HG03095 (cell line): Measurements from ENCODE around the gene RHBDL1.

Experiments used
- ATAC-seq: cut with Tn5 transposase; IDR thresholded peaks from one replicate; pipeline ENCODE4 v1.9.1; 2021; ENCODE audit warnings: moderate library complexity; ENCODE audit not compliant: unreplicated experiment

Gene RHBDL1

DNA sequence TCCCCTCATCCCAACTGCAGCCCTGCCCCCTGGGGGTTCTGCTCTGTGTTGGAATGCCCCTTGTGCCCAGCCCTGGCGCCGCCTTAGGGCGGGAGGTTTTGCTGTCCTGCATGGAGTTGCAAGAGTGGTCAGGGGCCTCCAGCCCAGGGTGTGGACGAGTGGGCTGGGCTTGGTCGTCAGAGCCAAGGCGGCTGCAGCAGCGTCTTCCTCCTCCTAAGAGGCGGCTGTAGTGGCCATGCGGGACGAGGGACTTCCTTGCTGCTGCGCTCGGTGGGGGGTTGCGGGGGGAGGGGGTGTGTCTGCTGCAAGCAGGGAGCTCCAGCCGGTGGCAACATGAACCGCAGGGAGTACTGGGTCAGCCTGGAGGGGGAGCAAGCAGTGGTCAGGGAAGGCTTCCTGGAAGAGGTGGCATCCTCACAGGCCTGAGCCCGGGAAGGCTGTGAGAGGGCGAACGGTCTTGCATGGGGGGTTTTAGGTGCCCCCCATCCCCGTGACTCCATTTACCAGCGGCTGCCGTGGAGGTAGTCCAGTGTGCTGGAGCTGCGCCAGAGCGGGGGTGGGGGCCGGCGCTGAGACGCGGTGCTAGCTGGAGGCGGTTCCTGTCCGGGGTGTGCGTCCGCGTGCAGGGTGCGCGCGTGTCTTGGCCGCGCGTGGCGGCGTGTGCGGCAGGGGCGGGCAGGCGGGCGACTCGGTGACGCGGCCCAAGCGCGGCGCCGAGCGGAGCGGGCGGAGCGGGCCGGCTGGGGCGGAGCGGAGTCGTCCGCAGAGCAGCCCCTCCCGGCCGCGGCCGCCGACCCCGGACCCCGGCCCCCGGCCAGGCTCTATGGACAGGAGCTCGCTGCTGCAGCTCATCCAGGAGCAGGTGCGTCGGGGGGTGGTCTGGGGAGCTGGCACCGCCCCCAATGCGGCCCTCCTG is at the start of gene RHBDL1:
Gene RHBDL1, plus strand, starts transcription at position 704 of the 916 bp plus-strand sequence. Its CDS starts 120 bp downstream, at position 824.
- ATAC-seq = no peak

DNA sequence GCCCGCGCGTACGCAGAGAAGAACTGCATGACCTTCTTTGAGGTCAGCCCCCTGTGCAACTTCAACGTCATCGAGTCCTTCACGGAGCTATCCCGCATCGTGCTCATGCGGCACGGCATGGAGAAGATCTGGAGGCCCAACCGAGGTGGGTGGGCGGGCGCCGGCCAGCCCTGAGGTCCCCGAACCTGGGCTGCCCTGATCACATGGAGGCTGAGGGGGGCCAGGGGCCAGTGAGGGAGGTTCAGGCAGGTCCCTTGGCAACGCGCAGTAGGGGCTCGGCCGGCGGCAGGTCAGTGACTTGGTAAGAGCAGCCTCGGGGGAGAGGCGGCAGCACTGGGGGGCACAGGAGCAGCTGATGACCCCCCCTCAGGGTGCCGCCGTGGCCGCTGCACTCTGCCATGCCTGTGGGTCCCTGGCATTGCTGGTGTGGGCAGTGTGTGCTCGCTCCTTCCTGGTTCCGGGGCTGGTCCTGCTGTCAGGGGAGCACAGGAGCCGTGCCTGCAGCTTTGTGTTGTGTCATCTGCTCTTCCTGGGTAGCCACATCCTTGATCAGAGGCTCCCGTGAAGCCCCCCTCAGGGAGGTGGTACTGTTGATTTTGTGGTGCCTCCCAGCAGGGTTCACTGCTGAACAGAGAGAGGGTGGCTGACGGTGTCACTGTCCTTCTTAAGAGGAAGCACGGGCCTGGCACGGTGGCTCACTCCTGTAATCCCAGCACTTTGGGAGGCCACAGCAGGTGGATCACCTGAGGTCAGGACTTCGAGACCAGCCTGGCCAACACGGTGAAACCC is 49.3 kb upstream of the RHBDL1 start:
- no peak for ATAC-seq

- ATAC-seq = no peak
Measured at GRCh38 chr16:626787-627453, 48.6 kb upstream of the RHBDL1 start.

DNA sequence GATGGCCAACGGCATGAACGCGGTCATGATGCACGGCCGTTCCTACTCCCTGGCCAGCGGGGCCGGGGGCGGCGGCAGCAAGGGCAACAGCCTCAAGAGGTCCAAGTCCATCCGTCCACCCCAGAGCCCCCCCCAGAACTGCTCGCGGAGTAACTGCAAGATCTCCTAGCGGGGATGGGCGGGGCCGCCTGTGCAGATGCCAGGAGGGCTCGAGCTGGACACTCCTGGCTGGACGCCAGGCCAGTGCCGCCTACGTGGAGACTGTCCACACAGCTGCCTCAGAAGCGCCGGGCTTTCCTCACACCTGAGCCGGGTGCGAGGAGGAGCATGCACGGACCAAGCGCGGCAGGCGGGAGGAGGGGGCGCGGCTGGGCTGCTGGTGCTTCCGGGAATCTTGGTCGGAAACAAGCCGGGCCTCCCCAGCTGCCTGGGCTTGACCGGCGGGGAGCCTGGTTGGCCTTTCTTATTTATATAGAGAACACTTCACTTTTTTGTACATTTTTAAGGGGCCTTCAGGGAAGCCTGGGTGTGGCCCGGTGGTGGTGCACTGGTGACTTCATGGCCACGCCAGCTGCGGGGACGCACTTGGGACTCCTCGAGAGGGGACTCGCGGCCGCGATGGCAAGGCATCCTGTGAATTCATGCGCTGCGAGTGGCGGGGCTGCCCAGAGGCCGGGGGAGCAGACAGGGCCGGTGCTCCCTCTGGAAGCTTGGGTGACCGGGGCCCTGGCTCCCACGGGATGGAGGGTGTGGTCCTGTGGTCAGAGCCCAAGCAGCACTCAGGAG is 47.8 kb upstream of the RHBDL1 start:
- ATAC-seq = no peak

DNA sequence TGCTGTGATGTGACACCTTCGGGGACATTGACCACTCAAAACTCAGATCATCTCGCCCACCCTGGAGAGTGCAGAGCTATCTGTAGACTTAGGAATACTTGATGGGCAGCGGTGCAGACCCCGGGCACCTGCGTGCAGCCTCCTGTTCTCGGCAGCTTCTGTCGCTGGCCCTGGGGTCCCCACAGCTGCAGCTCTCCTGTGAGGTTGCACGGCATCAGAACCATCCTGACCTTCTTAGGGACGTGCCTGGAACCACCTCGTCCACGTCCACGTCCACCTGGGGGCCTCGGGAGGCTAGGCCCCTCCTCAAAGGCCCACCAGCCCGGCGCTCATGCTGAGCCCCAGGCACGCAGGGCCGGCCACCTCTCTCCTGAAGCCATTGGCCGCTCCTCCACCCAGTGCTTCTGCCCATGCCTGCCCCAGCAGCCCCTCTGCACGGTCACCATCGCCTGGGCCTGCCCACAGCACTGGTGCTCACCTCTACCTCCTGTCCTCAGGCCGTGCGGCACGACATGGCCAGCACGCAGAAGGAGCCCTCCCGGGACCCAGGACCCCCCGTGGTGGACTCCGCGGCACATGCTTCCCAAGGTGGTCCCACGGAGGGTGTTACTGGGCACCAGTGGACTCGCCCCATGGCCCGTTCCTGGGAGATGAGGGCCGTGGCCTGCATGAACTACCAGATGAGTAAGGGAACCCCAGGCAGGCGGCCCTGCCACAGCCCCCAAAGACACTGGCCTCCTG is 47.0 kb upstream of the RHBDL1 start:
- ATAC-seq = no peak

DNA sequence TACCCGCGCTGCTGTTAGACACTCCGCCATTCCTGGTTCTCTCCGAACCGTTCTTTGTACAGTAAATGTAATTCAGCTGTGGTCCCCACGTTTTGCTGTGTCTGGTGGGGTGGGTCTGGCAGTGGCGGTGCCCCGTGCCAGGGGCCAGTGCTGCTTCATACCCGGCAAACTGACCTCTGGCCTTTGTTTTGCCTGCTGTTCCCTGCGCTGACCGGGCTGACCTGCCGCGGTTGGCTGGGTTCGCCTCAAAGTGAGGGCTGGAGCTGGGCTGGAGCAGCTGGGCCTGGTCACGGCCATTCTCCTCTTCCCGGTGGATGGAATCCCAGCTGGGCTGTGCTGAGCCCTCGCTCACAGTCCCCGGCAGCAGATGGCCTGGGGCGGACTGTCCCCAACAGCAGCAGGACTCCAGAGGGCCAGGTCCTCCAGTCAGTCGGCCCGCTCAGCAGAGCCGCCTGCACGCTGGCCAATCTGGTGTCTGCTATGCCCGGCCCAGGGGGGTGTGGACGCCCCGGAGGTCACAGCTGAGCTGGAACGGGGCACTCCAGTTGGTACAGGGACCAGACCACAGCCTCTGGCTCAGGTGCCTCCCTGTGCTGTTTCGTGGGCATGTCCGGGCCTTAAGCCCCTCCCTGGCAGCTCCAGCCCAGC is 46.2 kb upstream of the RHBDL1 start:
- ATAC-seq = no peak

GRCh38 chr16:629833-630248 is 45.6 kb upstream of the RHBDL1 start:
- no peak for ATAC-seq

- no peak for ATAC-seq
Measured at GRCh38 chr16:630249-630814, 45.1 kb upstream of the RHBDL1 start.

GRCh38 chr16:630815-631405 is 44.6 kb upstream of the RHBDL1 start, which contains the start of gene WFIKKN1:
WFIKKN1 (plus strand) TSS chr16:630985; CDS start chr16:631254, 269 bp downstream.
- ATAC-seq = no peak

DNA sequence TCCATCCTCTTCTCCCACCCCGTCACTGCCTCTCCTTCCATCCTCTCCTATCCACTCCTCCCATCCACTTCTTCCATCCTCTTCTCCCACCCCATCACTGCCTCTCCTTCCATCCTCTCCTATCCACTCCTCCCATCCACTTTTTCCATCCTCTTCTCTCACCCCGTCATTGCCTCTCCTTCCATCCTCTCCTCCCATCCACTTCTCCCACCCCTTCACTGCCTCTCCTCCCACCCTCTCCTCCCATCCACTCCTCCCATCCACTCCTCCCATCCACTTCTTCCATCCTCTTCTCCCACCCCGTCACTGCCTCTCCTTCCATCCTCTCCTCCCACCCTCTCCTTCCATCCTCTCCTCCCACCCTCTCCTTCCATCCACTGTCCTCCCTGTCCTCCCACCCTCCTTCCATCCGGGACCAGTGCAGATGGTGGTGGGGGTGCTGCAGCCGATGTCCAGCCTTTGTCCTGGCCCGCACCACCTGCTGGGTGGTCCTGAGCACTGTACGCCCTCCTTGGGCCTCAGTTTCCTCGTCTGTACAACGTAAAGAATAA is 43.6 kb upstream of the RHBDL1 start:
- ATAC-seq = no peak

- ATAC-seq = no peak
Measured at GRCh38 chr16:632486-633335, 42.8 kb upstream of the RHBDL1 start.

DNA sequence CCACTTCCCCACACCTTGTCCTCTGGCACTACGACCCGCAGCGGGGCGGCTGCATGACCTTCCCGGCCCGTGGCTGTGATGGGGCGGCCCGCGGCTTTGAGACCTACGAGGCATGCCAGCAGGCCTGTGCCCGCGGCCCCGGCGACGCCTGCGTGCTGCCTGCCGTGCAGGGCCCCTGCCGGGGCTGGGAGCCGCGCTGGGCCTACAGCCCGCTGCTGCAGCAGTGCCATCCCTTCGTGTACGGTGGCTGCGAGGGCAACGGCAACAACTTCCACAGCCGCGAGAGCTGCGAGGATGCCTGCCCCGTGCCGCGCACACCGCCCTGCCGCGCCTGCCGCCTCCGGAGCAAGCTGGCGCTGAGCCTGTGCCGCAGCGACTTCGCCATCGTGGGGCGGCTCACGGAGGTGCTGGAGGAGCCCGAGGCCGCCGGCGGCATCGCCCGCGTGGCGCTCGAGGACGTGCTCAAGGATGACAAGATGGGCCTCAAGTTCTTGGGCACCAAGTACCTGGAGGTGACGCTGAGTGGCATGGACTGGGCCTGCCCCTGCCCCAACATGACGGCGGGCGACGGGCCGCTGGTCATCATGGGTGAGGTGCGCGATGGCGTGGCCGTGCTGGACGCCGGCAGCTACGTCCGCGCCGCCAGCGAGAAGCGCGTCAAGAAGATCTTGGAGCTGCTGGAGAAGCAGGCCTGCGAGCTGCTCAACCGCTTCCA is 42.0 kb upstream of the RHBDL1 start:
- no peak for ATAC-seq

DNA sequence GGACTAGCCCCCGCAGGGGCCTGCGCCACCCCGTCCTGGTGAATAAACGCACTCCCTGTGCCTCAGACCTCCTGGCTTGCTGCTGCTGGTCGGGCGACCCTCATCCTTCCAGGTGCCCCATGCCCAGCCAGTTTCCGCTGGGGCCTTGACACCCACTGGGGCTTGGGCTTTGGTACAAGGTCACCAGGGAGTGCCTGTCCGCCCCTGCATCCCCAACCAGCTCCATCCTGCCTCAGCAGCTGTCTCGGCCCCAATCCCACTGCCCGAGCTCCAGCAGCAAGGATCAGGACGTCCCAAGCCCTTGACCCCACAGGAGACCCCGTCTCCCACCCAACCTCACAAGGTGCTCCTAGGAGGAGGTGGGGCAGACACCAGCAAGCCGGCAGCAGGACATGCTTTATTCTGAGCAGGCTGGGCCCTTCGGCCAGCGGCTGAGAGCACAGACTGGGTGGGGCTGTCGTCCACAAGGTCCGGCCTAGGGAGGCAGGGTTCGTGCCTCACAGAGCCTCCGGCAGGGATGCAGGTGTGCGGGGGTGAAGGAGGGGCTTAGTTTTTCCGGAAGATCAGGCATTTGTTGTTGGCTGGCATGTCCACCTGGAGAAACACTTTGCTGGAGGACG is 41.3 kb upstream of the RHBDL1 start:
- ATAC-seq = no peak

GRCh38 chr16:634996-635395 is 40.5 kb upstream of the RHBDL1 start:
- ATAC-seq = no peak

DNA sequence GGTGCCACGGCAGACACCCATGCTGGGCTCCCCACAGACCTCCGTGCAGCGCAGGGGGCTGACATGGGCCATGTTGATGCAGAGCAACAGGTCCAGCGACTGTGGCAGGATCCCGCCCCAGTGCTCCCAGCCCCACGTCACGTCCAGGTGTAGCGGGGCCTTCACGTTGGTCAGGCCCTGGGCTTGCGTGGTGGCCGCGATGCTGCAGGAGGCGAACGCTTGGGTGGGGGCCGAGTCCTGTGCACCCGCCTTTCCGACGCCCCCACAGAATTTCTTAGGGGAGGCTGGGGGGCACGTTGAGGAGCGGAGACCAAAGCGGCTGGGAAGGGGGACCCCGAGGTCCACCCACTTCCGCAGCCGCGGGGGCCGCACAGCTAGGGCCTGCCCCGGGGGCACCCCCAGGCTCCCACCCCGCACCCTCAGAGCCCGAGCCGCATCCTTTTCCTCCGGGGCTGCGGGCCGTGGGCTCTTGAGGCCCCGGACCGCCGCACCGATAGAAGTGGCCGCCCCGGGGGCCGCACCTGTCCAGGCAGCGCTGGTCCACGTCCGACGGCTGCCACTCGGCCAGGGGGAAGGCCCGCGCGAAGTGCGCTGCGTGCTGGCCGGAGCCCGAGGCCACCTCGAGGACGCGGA is 39.8 kb upstream of the RHBDL1 start:
- ATAC-seq = no peak
